ENCODE measurements around the gene KRTAP5-5. TPM values are rescaled to one million over a fixed set of nuclear protein-coding genes. Genes with fewer than 3 reads are reported as not detected.

Gene KRTAP5-5
- total RNA-seq, 2 donors from 2014 or later, result not detected

- H3K27me3 ChIP-seq (replicated peaks; ENCODE audit: insufficient read depth), result no peaks in the 10 kb centered on the region
- H3K27ac ChIP-seq, result no peak overlapping the region
- no peaks in the 10 kb centered on the region for H3K36me3 ChIP-seq
- no peak for TF ChIP-seq POLR2AphosphoS5 (IDR thresholded peaks at IDR 0.05)
- TF ChIP-seq CTCF (IDR thresholded peaks at IDR 0.05), result no peak
- TF ChIP-seq POLR2A (IDR thresholded peaks at IDR 0.05), result no peak
- H3K4me1 ChIP-seq (replicated peaks), result no peaks in the 10 kb centered on the region
- 50% methylated on average over 10 of the region's 10 CpGs for WGBS
- H3K4me3 ChIP-seq, result no peak overlapping the region
- H3K9me3 ChIP-seq, result no peaks in the 10 kb centered on the region
- DNase-seq (ENCODE audit: low spot score), result no peak
- intact Hi-C loops (cut with DNase I), result no loop called here
Observed at GRCh38 chr11:1619449-1619848, 10.1 kb upstream of the KRTAP5-5 start.

GRCh38 chr11:1622086-1622485 lies 7.5 kb upstream of the KRTAP5-5 start, which contains the start of gene KRTAP5-4:
TSS of gene KRTAP5-4 (minus strand) at chr11:1622138. CDS start at chr11:1622093, 45 bp downstream.
- TF ChIP-seq CTCF (IDR thresholded peaks at IDR 0.05) (no peak), POLR2A (IDR thresholded peaks at IDR 0.05) (no peak), POLR2AphosphoS5 (IDR thresholded peaks at IDR 0.05) (no peak)
- Histone ChIP-seq H3K27me3 (replicated peaks; ENCODE audit: insufficient read depth) (no peaks in the 10 kb centered on the region), H3K4me3 (no peak within 1 kb of the TSS), H3K4me1 (replicated peaks) (no peaks in the 10 kb centered on the region), H3K36me3 (no peaks in the 10 kb centered on the region), H3K27ac (no peak within 1 kb of the TSS), H3K9me3 (no peaks in the 10 kb centered on the region)
- DNase-seq (ENCODE audit: low spot score), result no peak
- WGBS, result 59% methylated on average over 1 of the region's 1 CpG
- intact Hi-C loops (cut with DNase I), result no loop called here

GRCh38 chr11:1623716-1624115 lies 5.9 kb upstream of the KRTAP5-5 start:
- H3K4me1 ChIP-seq (replicated peaks), result no peaks in the 10 kb centered on the region
- intact Hi-C loops (cut with DNase I), result no loop called here
- H3K27me3 ChIP-seq (replicated peaks; ENCODE audit: insufficient read depth), result no peaks in the 10 kb centered on the region
- 78% methylated on average over 9 of the region's 9 CpGs for whole genome bisulfite sequencing
- H3K9me3 ChIP-seq, result no peaks in the 10 kb centered on the region
- H3K4me3 ChIP-seq, result no peak overlapping the region
- DNase-seq (ENCODE audit: low spot score), result no peak
- no peaks in the 10 kb centered on the region for H3K36me3 ChIP-seq
- H3K27ac ChIP-seq, result no peak overlapping the region
- TF ChIP-seq POLR2A (IDR thresholded peaks at IDR 0.05), result no peak
- TF ChIP-seq CTCF (IDR thresholded peaks at IDR 0.05), result no peak
- no peak for TF ChIP-seq POLR2AphosphoS5 (IDR thresholded peaks at IDR 0.05)

- Histone ChIP-seq H3K4me3 (no peak overlapping the region), H3K4me1 (replicated peaks) (no peaks in the 10 kb centered on the region), H3K36me3 (no peaks in the 10 kb centered on the region), H3K27me3 (replicated peaks; ENCODE audit: insufficient read depth) (no peaks in the 10 kb centered on the region), H3K9me3 (no peaks in the 10 kb centered on the region), H3K27ac (no peak overlapping the region)
- 80% methylated on average over 16 of the region's 16 CpGs for WGBS
- intact Hi-C loops (cut with DNase I), result no loop called here
- DNase-seq (ENCODE audit: low spot score), result no peak
- TF ChIP-seq POLR2AphosphoS5 (IDR thresholded peaks at IDR 0.05), result no peak
- no peak for TF ChIP-seq CTCF (IDR thresholded peaks at IDR 0.05)
- no peak for TF ChIP-seq POLR2A (IDR thresholded peaks at IDR 0.05)
Observed at GRCh38 chr11:1624621-1625020, 5.0 kb upstream of the KRTAP5-5 start.

- H3K36me3 ChIP-seq, result no peaks in the 10 kb centered on the region
- no peak for TF ChIP-seq CTCF (IDR thresholded peaks at IDR 0.05)
- no peak for TF ChIP-seq POLR2A (IDR thresholded peaks at IDR 0.05)
- no peak for TF ChIP-seq POLR2AphosphoS5 (IDR thresholded peaks at IDR 0.05)
- WGBS, result 81% methylated on average over 13 of the region's 13 CpGs
- intact Hi-C loops (cut with DNase I), result no loop called here
- H3K4me3 ChIP-seq, result no peak overlapping the region
- no peak overlapping the region for H3K27ac ChIP-seq
- no peaks in the 10 kb centered on the region for H3K4me1 ChIP-seq (replicated peaks)
- no peak for DNase-seq (ENCODE audit: low spot score)
- no peaks in the 10 kb centered on the region for H3K9me3 ChIP-seq
- H3K27me3 ChIP-seq (replicated peaks; ENCODE audit: insufficient read depth), result no peaks in the 10 kb centered on the region
Observed at GRCh38 chr11:1625541-1625940, 4.0 kb upstream of the KRTAP5-5 start.

All from prostate gland (tissue), 2 donors.